Uterus (tissue), 2 donors: Measurements from ENCODE around the gene MIDN.

Source experiments
- CTCF ChIP-seq, 4 experiments: fragments of 200-600 bp in 2 of 4; fragments of 450-650 bp in 2 of 4; sonication (generic) in 2 of 4; IDR thresholded peaks; one replicate each; pipeline ENCODE4 v1.5.1; 2016 to 2019; ENCODE audit warnings: antibody characterized with exemption in 4 of 4, mild to moderate bottlenecking in 2 of 4, moderate library complexity in 1 of 4
- POLR2A ChIP-seq, 2 donors: fragments of 450-650 bp; IDR thresholded peaks; one replicate each; pipeline ENCODE4 v1.6.1; 2016; ENCODE audit warnings: antibody characterized with exemption in 2 of 2, mild to moderate bottlenecking in 1 of 2, moderate library complexity in 1 of 2

GRCh38 chr19:1281569-1282287, 33.3 kb downstream of the MIDN start:
- TF ChIP-seq POLR2A (IDR thresholded peaks at IDR 0.05) (no peak), CTCF (IDR thresholded peaks at IDR 0.05) (no peak)
